SH-SY5Y (cell line): ENCODE measurements around the gene PER2.

ENCODE experiments used
- GATA2 ChIP-seq: IDR thresholded peaks from 2 replicates; pipeline ENCODE4 v1.6.1; 2011; ENCODE audit warnings: mild to moderate bottlenecking, low read depth, low read length
- GATA3 ChIP-seq: IDR thresholded peaks from 2 replicates; pipeline ENCODE4 v1.6.1; 2011; ENCODE audit warnings: low read depth, mild to moderate bottlenecking, low read length, moderate library complexity

- TF ChIP-seq GATA3, result no peak
- no peak for TF ChIP-seq GATA2
Observed at GRCh38 chr2:238269741-238270140, 18.7 kb downstream of the PER2 start.
